Stimulated activated CD8-positive, alpha-beta memory T cell treated with anti-CD3 and anti-CD28 coated beads, Interleukin-7, amount 100 ng/mL, for 24 hours (primary cell): ENCODE results near the gene FBXO10.
"Not testable (repeated sequence)": the region's sequence is repeated elsewhere in the genome, so short reads cannot be mapped to it uniquely, and the experiment has no call there.

ENCODE experiments used
- DNase-seq: peaks from one replicate; pipeline ENCODE4 v3.0.0-alpha.2; 2020; ENCODE audit warnings: low read depth

Gene FBXO10

DNA sequence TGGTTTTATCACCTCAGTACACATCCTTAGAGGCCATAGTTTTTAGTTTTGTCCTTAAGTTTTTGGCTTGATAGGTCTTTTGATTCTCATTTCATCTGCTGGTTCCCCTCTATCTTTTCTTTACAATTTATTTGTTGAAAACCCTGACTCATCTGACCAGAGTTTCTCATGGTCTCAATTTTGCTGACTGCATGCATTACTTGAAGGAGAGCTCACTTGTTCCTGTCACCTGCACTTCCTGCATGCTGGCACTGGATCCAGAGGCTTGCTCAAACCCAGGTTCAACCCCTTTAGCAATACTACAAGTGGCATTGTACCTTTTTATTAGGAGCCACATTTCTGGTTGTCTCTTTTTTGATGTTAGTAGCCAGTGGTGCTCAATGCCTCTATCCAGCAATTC, 26.7 kb downstream of the FBXO10 start:
- no peak for DNase-seq

- DNase-seq: no peak
Observed at GRCh38 chr9:37547328-37547878, 28.8 kb downstream of the FBXO10 start.

DNA sequence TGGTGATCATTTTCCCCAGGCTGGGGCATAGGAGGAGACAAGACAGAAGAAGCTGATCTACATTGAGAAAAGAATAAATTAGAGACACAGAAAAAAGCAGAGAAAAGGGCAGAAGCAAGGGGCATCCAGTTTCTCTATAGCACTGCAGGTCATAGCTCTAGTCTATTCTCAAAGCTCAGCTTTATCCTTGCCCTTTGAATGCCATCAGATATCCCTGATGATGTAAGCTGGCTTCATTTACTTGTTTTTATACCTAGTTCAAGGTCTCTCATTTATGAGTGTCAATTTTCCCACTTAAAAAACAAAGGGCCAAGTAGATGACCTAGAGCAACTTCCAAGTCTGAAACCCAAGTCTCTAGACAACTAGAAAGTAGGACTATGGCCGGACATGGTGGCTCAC, 32.7 kb downstream of the FBXO10 start:
- no peak for DNase-seq

DNA sequence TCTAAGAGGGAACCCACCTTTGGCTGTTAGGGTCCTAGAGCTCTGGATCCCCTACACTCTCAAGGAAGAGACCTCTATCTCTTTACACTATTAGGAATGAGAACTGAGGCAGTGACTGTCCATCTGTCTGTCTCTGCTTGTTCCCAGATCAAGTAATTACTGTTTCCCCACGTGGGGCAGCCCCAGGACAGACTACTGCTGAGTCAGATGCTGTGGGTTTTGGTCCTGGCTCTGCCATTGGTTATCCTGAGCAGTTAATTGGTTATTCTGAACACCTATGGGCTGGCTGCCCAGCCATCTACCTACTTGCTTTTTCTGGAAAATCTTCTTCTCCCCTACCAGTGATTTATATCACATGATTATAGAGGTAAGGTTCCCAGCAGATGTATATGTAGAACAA, 33.3 kb downstream of the FBXO10 start:
- no peak for DNase-seq

GRCh38 chr9:37542488-37542887, 33.7 kb downstream of the FBXO10 start:
- no peak for DNase-seq

DNA sequence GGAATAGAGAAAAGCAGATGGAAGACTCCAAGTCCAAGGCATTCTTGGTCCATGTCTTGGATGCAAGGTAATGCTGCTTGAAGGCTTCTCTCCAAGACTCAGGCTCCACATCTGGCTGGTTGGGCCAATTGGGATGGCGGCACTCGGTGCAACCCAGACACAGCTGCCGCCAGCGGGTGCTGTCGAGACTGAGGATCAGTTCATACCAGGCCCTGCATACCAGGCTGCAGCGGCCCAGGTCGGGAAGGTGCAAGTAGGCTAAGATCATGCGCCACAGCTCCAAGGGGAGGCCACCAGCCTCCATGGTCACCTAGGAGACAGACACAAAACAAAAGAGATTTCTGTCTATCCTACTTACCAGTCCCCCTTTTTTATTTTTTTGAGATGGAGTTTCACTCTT, 34.7 kb downstream of the FBXO10 start:
- no peak for DNase-seq

- DNase-seq: no peak
Observed at GRCh38 chr9:37540634-37541033, 35.5 kb downstream of the FBXO10 start.

DNA sequence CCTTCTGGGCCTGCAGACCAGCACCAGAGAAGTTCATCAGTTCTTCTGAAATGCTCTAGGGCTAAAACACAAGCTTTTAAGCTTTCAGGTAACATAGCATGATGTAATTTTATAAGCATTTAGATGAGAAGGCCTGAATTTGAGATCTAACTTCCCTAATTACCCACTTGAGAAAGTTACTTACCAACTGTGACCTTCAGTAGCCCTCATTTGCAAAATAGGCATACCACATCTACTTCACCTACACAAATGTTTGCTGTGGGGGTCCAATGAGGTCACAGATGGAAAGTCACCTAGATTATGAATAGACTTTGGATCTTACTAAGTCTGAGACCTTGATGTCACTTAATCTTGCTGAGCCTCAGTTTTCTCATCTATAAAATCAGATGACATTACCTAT, 36.5 kb downstream of the FBXO10 start:
- DNase-seq: no peak

DNA sequence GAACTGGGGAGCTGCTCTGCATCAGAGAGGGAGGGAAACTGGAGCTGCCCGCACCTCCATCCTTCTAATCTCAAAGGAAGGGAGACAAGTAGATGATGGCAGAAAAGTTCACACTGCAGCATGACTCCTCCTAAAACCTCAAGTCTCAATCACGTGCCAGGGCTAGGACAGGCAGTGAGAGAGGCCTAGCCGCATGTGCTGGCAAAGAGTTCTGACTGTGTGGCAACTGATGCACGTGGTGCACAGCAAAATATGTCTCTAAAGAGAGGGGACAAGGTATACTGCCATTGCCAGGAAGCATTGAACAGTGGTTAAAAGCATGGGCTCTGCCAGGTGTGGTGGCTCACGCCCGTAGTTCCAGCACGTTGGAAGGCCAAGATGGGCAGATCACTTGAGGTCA, 38.1 kb downstream of the FBXO10 start:
- DNase-seq: no peak

DNA sequence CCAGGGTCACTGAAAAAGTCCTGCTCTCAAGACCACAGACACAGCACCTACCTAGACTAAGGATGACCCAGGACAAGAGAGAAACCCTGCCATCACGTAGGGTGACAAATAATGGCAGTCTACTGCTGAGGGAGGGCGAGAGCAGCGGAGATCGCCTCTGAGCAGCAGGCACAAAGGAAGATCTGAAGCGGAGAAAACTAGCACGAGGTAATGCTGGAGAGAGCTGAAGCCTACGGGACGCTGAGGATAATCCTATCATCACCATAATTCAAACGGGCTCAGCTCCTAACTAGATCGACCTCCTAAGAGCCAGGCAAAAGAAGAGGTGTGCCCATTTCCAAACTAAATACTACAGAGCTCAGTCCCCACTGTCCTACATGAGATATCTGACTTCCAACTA, 41.3 kb downstream of the FBXO10 start:
- no peak for DNase-seq

DNA sequence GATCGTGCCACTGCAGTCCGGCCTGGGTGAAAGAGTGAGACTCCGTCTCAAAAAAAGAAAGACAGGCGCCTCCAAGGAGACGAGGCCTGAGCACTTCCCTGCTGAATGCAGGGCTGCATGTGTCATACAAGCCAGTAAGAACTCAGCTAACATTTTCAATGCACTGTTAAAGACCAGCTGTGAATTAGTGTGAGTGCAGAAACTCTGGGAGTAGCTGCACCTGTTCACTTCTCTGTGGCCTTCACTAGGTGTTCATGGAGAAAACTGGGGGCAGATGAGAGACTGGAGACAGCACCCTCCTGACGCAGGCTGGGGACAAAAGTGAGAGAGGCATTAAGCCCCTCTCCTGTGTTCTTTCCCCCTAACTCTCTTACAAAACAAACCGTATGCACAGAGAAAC, 41.8 kb downstream of the FBXO10 start:
- no peak for DNase-seq

GRCh38 chr9:37531699-37532098, 44.5 kb downstream of the FBXO10 start:
- DNase-seq: no peak

DNA sequence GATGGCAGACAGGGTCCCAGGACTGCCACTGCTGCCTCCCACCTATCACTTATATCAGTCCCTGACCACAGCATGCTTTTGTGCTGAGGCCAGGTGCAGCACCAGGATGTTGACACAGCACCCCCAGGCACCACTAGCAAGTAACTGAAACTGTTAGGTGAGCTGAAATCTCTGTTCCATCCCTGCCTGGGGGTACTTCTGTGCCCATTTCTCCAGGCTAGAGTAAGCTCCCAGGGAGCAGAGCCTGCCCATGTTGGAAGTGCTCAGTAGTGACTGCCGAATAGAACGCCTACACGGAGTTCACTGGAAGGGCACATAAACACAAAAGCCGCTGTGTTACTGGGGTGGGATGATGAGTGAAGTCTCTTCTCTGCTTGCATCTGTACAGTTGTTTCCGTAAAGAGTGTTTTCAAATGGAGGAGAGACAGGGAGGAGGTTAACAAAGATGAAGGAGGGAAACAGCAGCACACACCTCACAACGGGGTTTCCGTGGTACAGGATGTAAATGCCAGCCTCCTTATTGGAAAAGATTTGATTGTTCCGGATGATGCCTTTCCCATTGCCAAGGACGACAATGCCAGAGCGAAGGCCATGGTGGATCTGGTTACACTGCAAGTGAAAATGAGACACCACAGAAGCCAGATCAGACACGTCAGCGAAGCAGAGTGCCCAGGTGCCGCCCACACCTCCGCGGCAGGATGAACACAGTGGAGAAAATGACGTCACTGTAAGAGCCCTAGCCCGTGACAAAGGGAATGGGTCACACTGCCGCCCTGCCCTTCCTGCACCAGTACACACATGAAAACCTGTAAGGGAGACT, 47.3 kb downstream of the FBXO10 start:
- peak; percentile 24 for DNase-seq

- no peak for DNase-seq
Observed at GRCh38 chr9:37523916-37524315, 52.3 kb downstream of the FBXO10 start.

DNA sequence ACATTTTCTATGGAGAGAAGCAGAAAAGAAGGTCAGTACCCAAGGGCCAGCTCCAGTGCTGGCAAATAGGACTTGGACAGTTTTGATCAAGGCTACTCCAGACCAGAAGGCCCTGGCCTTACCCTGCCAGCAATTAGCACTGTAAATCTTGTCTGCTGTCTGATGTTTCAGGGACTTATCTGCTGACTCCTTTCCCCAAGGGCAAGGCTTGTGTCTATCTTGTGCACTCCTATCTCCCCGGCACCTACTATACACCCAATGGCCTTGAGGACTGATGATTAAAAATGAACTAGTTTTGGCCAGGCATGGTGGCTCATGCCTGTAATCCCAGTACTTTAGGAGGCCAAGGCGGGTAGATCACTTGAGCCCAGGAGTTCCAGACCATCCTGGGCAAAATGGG, 53.2 kb downstream of the FBXO10 start:
- no peak for DNase-seq

- DNase-seq: no peak
Observed at GRCh38 chr9:37521111-37521510, 55.1 kb downstream of the FBXO10 start.

- DNase-seq: no peak
Observed at GRCh38 chr9:37520641-37521040, 55.5 kb downstream of the FBXO10 start.

GRCh38 chr9:37517923-37518322, 58.3 kb downstream of the FBXO10 start:
- no peak for DNase-seq

GRCh38 chr9:37515620-37516258, 60.4 kb downstream of the FBXO10 start:
- DNase-seq: no peak

GRCh38 chr9:37514999-37515398, 61.2 kb downstream of the FBXO10 start:
- DNase-seq: no peak

GRCh38 chr9:37514415-37514814, 61.8 kb downstream of the FBXO10 start:
- not testable (repeated sequence) for DNase-seq

DNA sequence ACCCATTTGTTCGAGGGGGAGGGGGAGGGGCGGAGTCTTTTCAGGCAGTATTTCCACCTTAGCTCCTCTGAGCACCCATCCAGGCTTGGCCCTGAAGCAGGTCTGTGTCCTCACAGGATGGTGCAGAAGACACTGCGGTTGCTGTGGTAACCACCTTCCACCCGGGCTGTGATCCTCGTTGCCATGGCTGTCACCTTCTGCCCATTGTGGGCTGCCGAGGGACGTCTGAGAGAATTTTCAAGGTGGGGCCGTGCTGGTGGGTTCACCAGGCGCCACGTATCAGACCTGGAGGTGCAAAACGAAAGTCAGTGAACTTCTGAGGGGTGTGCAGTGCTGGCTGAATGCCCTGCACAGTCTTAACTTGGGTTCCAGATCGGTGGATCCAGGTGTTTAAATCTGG, 63.7 kb downstream of the FBXO10 start:
- no peak for DNase-seq
